NOMO-1 (cell line): Measurements from ENCODE around the gene MAPK7.

Source experiments
- DNase-seq, 2 experiments: peaks; one replicate each; lab custom pipeline; 2025; ENCODE audit not compliant: unreplicated experiment in 2 of 2; lab: John Stamatoyannopoulos, UW

Gene MAPK7

GRCh38 chr17:19377602-19378415, 489 bp upstream of the MAPK7 start:
- DNase-seq, result peak; percentile 98 to 99

GRCh38 chr17:19379361-19380065, 1.2 kb downstream of the MAPK7 start:
- no peak for DNase-seq

DNA sequence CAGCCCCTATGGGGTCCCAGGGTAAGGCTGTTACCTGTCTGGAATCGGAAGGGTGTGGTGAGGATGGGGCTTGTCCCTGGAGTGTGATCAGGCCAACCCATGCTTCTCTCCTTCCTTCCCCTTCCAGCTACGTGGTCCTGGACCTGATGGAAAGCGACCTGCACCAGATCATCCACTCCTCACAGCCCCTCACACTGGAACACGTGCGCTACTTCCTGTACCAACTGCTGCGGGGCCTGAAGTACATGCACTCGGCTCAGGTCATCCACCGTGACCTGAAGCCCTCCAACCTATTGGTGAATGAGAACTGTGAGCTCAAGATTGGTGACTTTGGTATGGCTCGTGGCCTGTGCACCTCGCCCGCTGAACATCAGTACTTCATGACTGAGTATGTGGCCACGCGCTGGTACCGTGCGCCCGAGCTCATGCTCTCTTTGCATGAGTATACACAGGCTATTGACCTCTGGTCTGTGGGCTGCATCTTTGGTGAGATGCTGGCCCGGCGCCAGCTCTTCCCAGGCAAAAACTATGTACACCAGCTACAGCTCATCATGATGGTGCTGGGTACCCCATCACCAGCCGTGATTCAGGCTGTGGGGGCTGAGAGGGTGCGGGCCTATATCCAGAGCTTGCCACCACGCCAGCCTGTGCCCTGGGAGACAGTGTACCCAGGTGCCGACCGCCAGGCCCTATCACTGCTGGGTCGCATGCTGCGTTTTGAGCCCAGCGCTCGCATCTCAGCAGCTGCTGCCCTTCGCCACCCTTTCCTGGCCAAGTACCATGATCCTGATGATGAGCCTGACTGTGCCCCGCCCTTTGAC, 2.4 kb downstream of the MAPK7 start:
- no peak for DNase-seq

- DNase-seq, result no peak
Measured at GRCh38 chr17:19381361-19381740, 3.1 kb downstream of the MAPK7 start.

- no peak for DNase-seq
Measured at GRCh38 chr17:19381741-19382444, 3.6 kb downstream of the MAPK7 start.

DNA sequence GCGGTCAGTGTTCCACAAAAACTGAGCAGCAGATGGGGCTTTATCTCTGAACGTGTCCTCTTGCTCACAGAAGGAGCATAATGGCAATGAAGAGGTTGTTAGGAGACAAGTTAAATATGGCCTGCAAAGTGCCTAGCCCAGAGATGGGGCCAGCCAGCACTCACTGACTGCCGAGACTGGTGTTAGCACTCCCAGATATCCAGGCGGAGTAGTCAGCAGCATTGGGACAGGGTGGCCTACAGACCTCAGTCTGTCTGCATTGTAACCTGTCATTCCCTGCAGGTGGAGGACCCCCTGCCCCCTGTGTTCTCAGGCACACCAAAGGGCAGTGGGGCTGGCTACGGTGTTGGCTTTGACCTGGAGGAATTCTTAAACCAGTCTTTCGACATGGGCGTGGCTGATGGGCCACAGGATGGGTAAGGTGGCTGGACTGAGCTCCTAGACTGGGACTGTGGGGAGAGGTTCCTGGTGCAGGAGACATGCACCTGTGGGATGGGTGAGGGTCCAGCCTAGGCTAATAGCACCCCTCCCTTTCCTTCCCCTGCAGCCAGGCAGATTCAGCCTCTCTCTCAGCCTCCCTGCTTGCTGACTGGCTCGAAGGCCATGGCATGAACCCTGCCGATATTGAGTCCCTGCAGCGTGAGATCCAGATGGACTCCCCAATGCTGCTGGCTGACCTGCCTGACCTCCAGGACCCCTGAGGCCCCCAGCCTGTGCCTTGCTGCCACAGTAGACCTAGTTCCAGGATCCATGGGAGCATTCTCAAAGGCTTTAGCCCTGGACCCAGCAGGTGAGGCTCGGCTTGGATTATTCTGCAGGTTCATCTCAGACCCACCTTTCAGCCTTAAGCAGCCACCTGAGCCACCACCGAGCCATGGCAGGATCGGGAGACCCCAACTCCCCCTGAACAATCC, 4.5 kb downstream of the MAPK7 start:
- no peak for DNase-seq

DNA sequence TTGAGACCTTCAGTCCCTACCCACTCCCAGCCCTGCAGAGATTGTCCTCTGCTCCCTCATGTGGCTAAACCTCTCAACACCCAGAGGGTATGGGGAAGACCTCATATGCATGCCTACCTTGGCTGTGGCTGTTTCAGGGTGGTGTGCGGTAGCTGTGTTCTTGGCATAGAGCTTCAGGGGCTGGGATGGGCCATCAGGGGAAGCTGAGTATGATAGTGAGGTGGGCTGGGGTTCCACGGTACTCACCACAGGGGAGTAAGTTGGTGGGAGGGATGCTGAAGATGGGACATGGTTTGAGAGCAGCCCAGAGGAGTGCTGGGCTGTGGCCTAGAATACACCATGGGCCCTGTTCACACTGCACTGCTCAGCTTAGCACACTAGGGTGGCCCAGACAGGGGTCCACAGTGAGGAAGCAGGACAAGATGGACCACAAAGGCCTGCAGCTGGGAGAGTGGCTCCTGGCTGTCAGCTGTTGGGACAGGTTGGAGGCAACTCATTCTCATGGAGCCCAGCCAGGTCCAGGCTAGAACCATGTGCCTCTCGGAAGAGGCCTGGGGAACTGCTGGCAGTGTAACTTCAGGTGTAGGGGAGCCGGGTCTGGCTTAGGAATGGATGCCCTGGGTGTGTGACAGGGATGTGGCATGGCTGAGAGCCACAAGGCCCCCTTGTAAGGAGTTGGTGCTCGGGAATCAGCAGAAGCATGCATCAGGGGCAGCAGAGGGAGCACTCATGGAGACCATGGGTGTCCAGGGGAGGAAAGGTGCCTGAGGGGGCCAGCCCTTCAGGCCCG, 5.6 kb downstream of the MAPK7 start:
- no peak for DNase-seq

DNA sequence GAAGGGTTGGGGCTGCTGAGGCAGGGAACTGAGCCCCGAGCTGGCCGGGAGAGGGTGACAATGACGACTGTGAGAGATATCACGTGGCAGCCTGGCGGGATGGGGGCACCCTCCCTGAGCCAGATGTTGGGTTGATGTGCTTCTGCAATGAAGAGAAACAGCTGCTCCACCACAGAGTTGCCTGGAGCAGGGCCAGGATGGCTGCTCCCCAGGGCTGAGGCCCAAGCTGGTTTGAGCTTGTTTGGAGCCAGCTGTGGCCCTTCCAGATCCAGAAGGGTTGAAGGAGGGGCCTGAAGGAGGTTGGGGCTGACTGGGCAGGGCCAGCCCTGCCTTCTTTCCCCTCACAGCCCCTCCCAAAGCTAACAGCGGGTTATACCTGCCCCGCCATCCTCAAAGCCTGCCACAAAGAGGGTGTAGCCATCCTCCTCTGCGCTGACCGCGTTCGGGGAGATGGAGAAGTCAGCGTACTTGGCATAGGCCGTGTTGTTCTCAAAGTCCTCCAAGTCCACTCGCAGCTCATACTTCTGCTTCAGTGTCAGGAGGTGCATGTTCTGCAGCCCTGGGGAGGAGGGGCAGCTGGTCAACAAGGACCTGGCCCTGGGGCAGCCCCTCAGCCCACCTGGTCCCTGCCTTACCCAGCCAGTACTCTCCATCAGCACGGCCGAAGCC, 6.6 kb downstream of the MAPK7 start:
- no peak for DNase-seq

- no peak for DNase-seq
Measured at GRCh38 chr17:19385521-19385983, 7.3 kb downstream of the MAPK7 start.

GRCh38 chr17:19386051-19386929, 8.0 kb downstream of the MAPK7 start:
- DNase-seq, result peak; percentile 85 to 92

GRCh38 chr17:19386974-19387920, 8.9 kb downstream of the MAPK7 start, which contains the start of gene MFAP4:
Gene MFAP4, minus strand, starts transcription at chr17:19387190. Its CDS starts 35 bp downstream, at chr17:19387155.
- DNase-seq, result peak in 1 of 2 experiments; percentile 51

DNA sequence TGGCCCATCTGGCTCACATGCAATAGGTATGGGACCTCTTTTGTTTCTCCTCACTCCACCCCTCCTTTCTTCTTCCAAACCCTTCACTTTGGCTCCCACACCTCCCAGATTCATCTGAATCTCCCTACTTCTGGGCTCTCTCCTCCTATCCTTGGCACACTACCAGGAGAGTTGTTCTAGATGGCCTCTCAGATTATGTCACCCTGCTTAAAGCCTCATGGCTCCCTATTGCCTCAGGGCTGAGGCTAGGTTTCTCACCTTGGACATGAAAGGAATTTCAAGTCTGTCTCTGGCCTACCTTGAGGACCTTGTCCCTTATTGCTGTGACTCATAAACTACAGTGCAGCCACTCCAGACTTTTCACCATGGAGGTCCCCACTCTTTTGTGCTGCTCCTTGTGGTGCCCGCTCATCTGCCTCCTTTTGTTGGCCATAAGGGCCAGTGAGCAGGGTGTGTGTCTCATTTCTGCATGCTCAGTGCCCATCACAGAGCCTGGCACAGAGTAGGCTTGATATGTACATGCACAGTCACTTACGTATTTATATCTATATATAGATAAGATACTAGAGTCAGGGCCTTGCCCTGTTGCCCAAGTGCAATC, 9.7 kb downstream of the MAPK7 start:
- DNase-seq, result no peak

GRCh38 chr17:19388791-19389785, 10.8 kb downstream of the MAPK7 start:
- no peak for DNase-seq

DNA sequence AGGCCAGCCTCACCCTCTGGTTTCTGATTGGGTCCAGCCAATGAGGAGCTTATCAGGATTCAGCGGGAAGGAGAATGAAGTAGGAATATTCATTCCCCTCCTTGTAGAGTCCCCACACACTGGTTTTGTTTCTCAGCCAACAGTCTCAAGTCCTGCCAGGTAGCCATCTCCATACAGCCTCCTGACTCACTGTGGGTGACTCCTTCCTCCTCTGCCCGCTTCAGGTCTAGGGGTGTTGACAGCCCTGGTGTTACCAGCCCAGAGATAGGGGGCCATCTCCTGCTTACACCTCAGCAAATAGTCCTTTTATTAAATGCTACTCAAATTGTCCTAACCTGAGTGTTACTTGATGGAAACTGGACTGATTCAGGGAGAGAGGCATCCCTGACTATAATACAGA, 12.7 kb downstream of the MAPK7 start:
- no peak for DNase-seq
